Suprapubic skin (tissue), 4 donors: Measurements from ENCODE around the gene BET1L. TPM values are rescaled to one million over a fixed set of nuclear protein-coding genes. Genes with fewer than 3 reads are reported as not detected.
A peak's percentile ranks its signal among the peaks of the same experiment; 100 is the strongest.
"Not testable (repeated sequence)": the region's sequence is repeated elsewhere in the genome, so short reads cannot be mapped to it uniquely, and the experiment has no call there.

ENCODE experiments used
- DNase-seq, 2 donors: peaks; one replicate each; pipeline ENCODE4 v3.0.0-alpha.2; 2019; ENCODE audit warnings: low spot score in 2 of 2
- H3K27ac ChIP-seq: fragments of 200-600 bp; sonication (generic); one replicate; pipeline ENCODE4 v1.5.1; 2019
- H3K27me3 ChIP-seq: fragments of 200-600 bp; sonication (generic); one replicate; pipeline ENCODE4 v1.5.1; 2019
- H3K36me3 ChIP-seq: fragments of 200-600 bp; sonication (generic); one replicate; pipeline ENCODE4 v1.5.1; 2019
- H3K4me1 ChIP-seq: fragments of 200-600 bp; sonication (generic); one replicate; pipeline ENCODE4 v1.5.1; 2019
- H3K4me3 ChIP-seq: fragments of 200-600 bp; sonication (generic); one replicate; pipeline ENCODE4 v1.5.1; 2019; ENCODE audit warnings: mild to moderate bottlenecking
- H3K9me3 ChIP-seq: fragments of 200-600 bp; sonication (generic); one replicate; pipeline ENCODE4 v1.5.1; 2019
- CTCF ChIP-seq, 2 donors: fragments of 200-600 bp in 1 of 2; fragments of 450-650 bp in 1 of 2; sonication (generic) in 1 of 2; IDR thresholded peaks; one replicate each; pipeline ENCODE4 v1.5.1; 2016 to 2019; ENCODE audit warnings: antibody characterized with exemption in 2 of 2, mild to moderate bottlenecking in 1 of 2, moderate library complexity in 1 of 2
- EP300 ChIP-seq: sonication (generic); formaldehyde crosslinking; IDR thresholded peaks from one replicate; pipeline ENCODE4 v1.6.1; 2017; ENCODE audit warnings: antibody characterized with exemption
- POLR2A ChIP-seq, 2 donors: fragments of 450-650 bp; IDR thresholded peaks; one replicate each; pipeline ENCODE4 v1.6.1; 2017; ENCODE audit warnings: antibody characterized with exemption in 2 of 2, mild to moderate bottlenecking in 2 of 2, moderate library complexity in 2 of 2
- POLR2AphosphoS5 ChIP-seq, 3 donors: sonication (generic); formaldehyde crosslinking; IDR thresholded peaks; one replicate each; pipeline ENCODE4 v1.6.1; 2017; ENCODE audit warnings: antibody characterized with exemption in 3 of 3
- WGBS: methylation state at CpG from one replicate; pipeline ENCODE4 v1.1.5; 2018; 5-methylcytosine and 5-hydroxymethylcytosine counted together
- total RNA-seq, 4 donors: library from RNA; depleted of rRNA; stranded (reverse); fragments of >200 nt; gene quantifications; one replicate each; pipeline ENCODE4 v1.1.0, GENCODE V29; 2016

The BET1L gene
- total RNA-seq, 4 donors from 2014 or later, result 25.8 to 31.7 (median 27.9) TPM

GRCh38 chr11:198236-198806 lies 8.9 kb downstream of the BET1L start:
- 89% methylated on average over 13 of the region's 21 CpGs for WGBS
- H3K36me3 ChIP-seq, result peaks cover 18% of the 10 kb centered on the region
- peak in 1 of 2 donors; percentile 54 for DNase-seq

GRCh38 chr11:197741-198235 lies 9.4 kb downstream of the BET1L start:
- H3K27ac ChIP-seq, result no peak overlapping the region
- peaks cover 13% of the 10 kb centered on the region for H3K36me3 ChIP-seq
- H3K4me1 ChIP-seq, result no peaks in the 10 kb centered on the region
- H3K27me3 ChIP-seq, result peaks cover 3% of the 10 kb centered on the region
- no peaks in the 10 kb centered on the region for H3K9me3 ChIP-seq
- DNase-seq, result peak; percentile 47 to 70
- no peak overlapping the region for H3K4me3 ChIP-seq
- 85% methylated on average over 9 of the region's 9 CpGs for WGBS
- TF ChIP-seq POLR2A (IDR thresholded peaks at IDR 0.05) (no peak), CTCF (IDR thresholded peaks at IDR 0.05) (no peak), POLR2AphosphoS5 (IDR thresholded peaks at IDR 0.05) (no peak), EP300 (no peak)

More at GRCh38 chr11:198236-198806, 8.9 kb downstream of the BET1L start:
- Histone ChIP-seq H3K4me1 (peaks cover 5% of the 10 kb centered on the region), H3K27ac (no peak overlapping the region), H3K9me3 (no peaks in the 10 kb centered on the region), H3K27me3 (peaks cover 3% of the 10 kb centered on the region), H3K4me3 (no peak overlapping the region)
- TF ChIP-seq POLR2AphosphoS5 (IDR thresholded peaks at IDR 0.05) (no peak), CTCF (IDR thresholded peaks at IDR 0.05) (no peak), POLR2A (IDR thresholded peaks at IDR 0.05) (no peak), EP300 (no peak)

GRCh38 chr11:196786-197731 lies 10.1 kb downstream of the BET1L start:
- H3K27ac ChIP-seq, result no peak overlapping the region
- no peaks in the 10 kb centered on the region for H3K4me1 ChIP-seq
- DNase-seq, result peak; percentile 48 to 72
- 80% methylated on average over 1 of the region's 23 CpGs for WGBS
- H3K4me3 ChIP-seq, result no peak overlapping the region
- TF ChIP-seq EP300, result no peak
- no peak for TF ChIP-seq POLR2A (IDR thresholded peaks at IDR 0.05)
- H3K9me3 ChIP-seq, result no peaks in the 10 kb centered on the region
- H3K36me3 ChIP-seq, result peaks cover 12% of the 10 kb centered on the region
- peaks cover 3% of the 10 kb centered on the region for H3K27me3 ChIP-seq

GRCh38 chr11:193481-193880 lies 13.7 kb downstream of the BET1L start:
- H3K4me1 ChIP-seq, H3K36me3 ChIP-seq, H3K27me3 ChIP-seq, H3K9me3 ChIP-seq, H3K27ac ChIP-seq, H3K4me3 ChIP-seq: not testable (repeated sequence)
- DNase-seq, result peak; percentile 47 to 54
- 76% methylated on average over 4 of the region's 5 CpGs for WGBS

GRCh38 chr11:192674-193128 lies 14.5 kb downstream of the BET1L start, which contains the start of gene SCGB1C1:
TSS of gene SCGB1C1 (plus strand) at chr11:193078. CDS start at chr11:193100, 22 bp downstream.
- WGBS, result no CpG with 5 or more reads among the region's 11 CpGs
- H3K27ac ChIP-seq, H3K27me3 ChIP-seq: not testable (repeated sequence)

GRCh38 chr11:191490-192478 lies 15.4 kb downstream of the BET1L start:
- not testable (repeated sequence) for H3K4me3 ChIP-seq, DNase-seq, H3K4me1 ChIP-seq, H3K36me3 ChIP-seq, H3K27ac ChIP-seq, H3K27me3 ChIP-seq, H3K9me3 ChIP-seq
- peak in 1 of 2 donors; percentile 30 for TF ChIP-seq CTCF (IDR thresholded peaks at IDR 0.05)
- 51% methylated on average over 5 of the region's 8 CpGs for WGBS

More at GRCh38 chr11:192674-193128, 14.5 kb downstream of the BET1L start, which contains the start of gene SCGB1C1:
- H3K9me3 ChIP-seq, H3K4me1 ChIP-seq, H3K36me3 ChIP-seq, DNase-seq, H3K4me3 ChIP-seq: not testable (repeated sequence)

- H3K4me3 ChIP-seq, H3K4me1 ChIP-seq, H3K27ac ChIP-seq, H3K27me3 ChIP-seq, H3K9me3 ChIP-seq, H3K36me3 ChIP-seq: not testable (repeated sequence)
- peak; percentile 59 to 66 for DNase-seq
- 83% methylated on average over 5 of the region's 5 CpGs for WGBS
Observed at GRCh38 chr11:190546-190945, 16.7 kb downstream of the BET1L start.
